B cell (primary cell): ENCODE measurements around the gene CDC14A.

ENCODE experiments used
- EZH2 ChIP-seq: IDR thresholded peaks from 2 replicates; pipeline ENCODE4 v1.6.1; 2012; ENCODE audit warnings: borderline replicate concordance, low read depth, mild to moderate bottlenecking, moderate library complexity, low read length; ENCODE audit not compliant: insufficient read depth, poor library complexity, severe bottlenecking
- TF ChIP-seq, protein P1 (sequence below): fragments of 200-600 bp; IDR thresholded peaks from one replicate; pipeline ENCODE4 v1.8.0; 2022; ENCODE audit warnings: antibody characterized with exemption, mild to moderate bottlenecking

DNA sequence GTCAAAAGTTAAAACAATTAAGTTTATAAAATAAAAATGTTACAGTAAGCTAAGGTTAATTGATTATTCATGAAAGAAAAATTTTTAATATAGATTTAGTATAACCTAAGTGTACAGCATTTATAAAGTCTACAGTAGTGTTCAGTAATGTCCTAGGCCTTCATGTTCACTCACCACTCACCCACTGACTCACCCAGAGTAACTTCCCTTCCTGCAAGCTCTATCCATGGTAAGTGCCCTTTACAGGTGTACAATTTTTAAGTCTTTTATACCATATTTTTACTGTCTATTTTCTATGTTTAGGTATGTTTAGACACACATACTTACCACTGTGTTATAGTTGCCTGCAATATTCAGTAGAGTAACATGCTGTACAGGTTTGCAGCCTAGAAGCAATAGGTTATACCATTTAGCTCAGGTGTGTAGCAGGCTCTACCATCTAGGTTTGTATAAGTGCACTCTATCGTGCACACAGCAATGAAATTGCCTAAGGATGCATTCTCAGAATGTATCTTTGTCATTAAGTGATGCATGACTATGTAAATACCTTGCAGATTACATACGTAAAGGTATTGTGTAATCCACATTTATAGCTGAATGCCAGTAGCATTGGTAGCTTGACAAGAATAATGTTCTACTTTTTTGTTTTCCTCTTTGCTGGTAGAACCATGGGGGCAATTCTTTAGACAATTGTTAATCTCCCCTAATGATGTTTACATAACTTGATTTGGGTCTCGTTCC is 149.9 kb downstream of the CDC14A start:
- no peak for TF ChIP-seq EZH2
- TF ChIP-seq, protein P1, sequence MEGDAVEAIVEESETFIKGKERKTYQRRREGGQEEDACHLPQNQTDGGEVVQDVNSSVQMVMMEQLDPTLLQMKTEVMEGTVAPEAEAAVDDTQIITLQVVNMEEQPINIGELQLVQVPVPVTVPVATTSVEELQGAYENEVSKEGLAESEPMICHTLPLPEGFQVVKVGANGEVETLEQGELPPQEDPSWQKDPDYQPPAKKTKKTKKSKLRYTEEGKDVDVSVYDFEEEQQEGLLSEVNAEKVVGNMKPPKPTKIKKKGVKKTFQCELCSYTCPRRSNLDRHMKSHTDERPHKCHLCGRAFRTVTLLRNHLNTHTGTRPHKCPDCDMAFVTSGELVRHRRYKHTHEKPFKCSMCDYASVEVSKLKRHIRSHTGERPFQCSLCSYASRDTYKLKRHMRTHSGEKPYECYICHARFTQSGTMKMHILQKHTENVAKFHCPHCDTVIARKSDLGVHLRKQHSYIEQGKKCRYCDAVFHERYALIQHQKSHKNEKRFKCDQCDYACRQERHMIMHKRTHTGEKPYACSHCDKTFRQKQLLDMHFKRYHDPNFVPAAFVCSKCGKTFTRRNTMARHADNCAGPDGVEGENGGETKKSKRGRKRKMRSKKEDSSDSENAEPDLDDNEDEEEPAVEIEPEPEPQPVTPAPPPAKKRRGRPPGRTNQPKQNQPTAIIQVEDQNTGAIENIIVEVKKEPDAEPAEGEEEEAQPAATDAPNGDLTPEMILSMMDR = no peak
